Astrocyte (in vitro differentiated cells and primary cell): ENCODE results near the gene P2RY8. TPM values are rescaled to one million over a fixed set of nuclear protein-coding genes. Genes with fewer than 3 reads are reported as not detected.
"Not testable (repeated sequence)": the region's sequence is repeated elsewhere in the genome, so short reads cannot be mapped to it uniquely, and the experiment has no call there.

Experiments used
- DNase-seq: peaks from one replicate; pipeline ENCODE4 v3.0.0-alpha.2; 2010; ENCODE audit warnings: low read depth
- FAIRE-seq: peaks from 2 replicates; lab custom pipeline; 2011; peaks lifted over from hg19 to GRCh38; lab: Jason Lieb, UNC
- H2AFZ ChIP-seq: 2 replicates; pipeline ENCODE4 v1.6.0; 2012; ENCODE audit warnings: low read depth, low read length, inconsistent platforms
- H3K27ac ChIP-seq: 2 replicates; pipeline ENCODE4 v1.5.1; 2011; ENCODE audit warnings: low read depth, low read length, inconsistent platforms
- H3K27me3 ChIP-seq: 2 replicates; pipeline ENCODE4 v1.6.0; 2011; ENCODE audit warnings: low read length, inconsistent platforms; ENCODE audit not compliant: insufficient read depth
- H3K36me3 ChIP-seq: 2 replicates; pipeline ENCODE4 v1.5.1; 2011; ENCODE audit warnings: low read length, inconsistent platforms; ENCODE audit not compliant: insufficient read depth
- H3K4me1 ChIP-seq: 2 replicates; pipeline ENCODE4 v1.5.1; 2011; ENCODE audit warnings: low read length, inconsistent platforms; ENCODE audit not compliant: insufficient read depth
- H3K4me2 ChIP-seq: 2 replicates; pipeline ENCODE4 v1.6.0; 2012; ENCODE audit warnings: low read length, inconsistent platforms
- H3K4me3 ChIP-seq: 2 replicates; pipeline ENCODE4 v1.5.1; 2011; ENCODE audit warnings: low read depth, mild to moderate bottlenecking, low read length, inconsistent platforms; ENCODE audit not compliant: insufficient read depth
- H3K79me2 ChIP-seq: 2 replicates; pipeline ENCODE4 v1.6.0; 2012; ENCODE audit warnings: mild to moderate bottlenecking, low read length, inconsistent platforms; ENCODE audit not compliant: insufficient read depth
- H3K9ac ChIP-seq: 2 replicates; pipeline ENCODE4 v1.6.0; 2012; ENCODE audit warnings: mild to moderate bottlenecking, low read length, inconsistent platforms
- H3K9me3 ChIP-seq: 2 replicates; pipeline ENCODE4 v1.5.1; 2012; ENCODE audit warnings: low read depth, mild to moderate bottlenecking, low read length, inconsistent platforms; ENCODE audit not compliant: insufficient read depth
- H4K20me1 ChIP-seq: 2 replicates; pipeline ENCODE4 v1.6.0; 2012; ENCODE audit warnings: low read length, inconsistent platforms; ENCODE audit not compliant: insufficient read depth
- H3K27ac Mint-ChIP-seq: one replicate; pipeline ENCODE4 v1.8.0; 2021; ENCODE audit warnings: mild to moderate bottlenecking, mixed read lengths; ENCODE audit not compliant: unreplicated experiment
- H3K27me3 Mint-ChIP-seq: one replicate; pipeline ENCODE4 v1.8.0; 2021; ENCODE audit warnings: low read depth, mixed read lengths; ENCODE audit not compliant: unreplicated experiment
- H3K36me3 Mint-ChIP-seq: one replicate; pipeline ENCODE4 v1.8.0; 2021; ENCODE audit warnings: low read depth, mixed read lengths; ENCODE audit not compliant: unreplicated experiment
- H3K4me1 Mint-ChIP-seq: one replicate; pipeline ENCODE4 v1.8.0; 2021; ENCODE audit warnings: low read depth, mixed read lengths; ENCODE audit not compliant: unreplicated experiment
- H3K4me3 Mint-ChIP-seq: one replicate; pipeline ENCODE4 v1.8.0; 2021; ENCODE audit warnings: mild to moderate bottlenecking, moderate library complexity, mixed read lengths; ENCODE audit not compliant: unreplicated experiment
- H3K9me3 Mint-ChIP-seq: one replicate; pipeline ENCODE4 v1.8.0; 2021; ENCODE audit warnings: mild to moderate bottlenecking, mixed read lengths; ENCODE audit not compliant: unreplicated experiment
- CTCF ChIP-seq: IDR thresholded peaks from 2 replicates; pipeline ENCODE4 v1.5.1; 2011; ENCODE audit warnings: low read depth, mild to moderate bottlenecking, inconsistent platforms, low read length, moderate library complexity; ENCODE audit not compliant: insufficient read depth
- EZH2 ChIP-seq: IDR thresholded peaks from 2 replicates; pipeline ENCODE4 v1.6.1; 2012; ENCODE audit warnings: mild to moderate bottlenecking, low read length, inconsistent platforms; ENCODE audit not compliant: insufficient read depth
- total RNA-seq: library from RNA; stranded (reverse); gene quantifications from 2 replicates; pipeline ENCODE4 v1.2.1, GENCODE V29; 2021

P2RY8 gene
- total RNA-seq, 1 donor from 2014 or later = not detected

- Mint-ChIP-seq H3K4me3 (no peak overlapping the region), H3K27ac (no peak overlapping the region), H3K36me3 (peaks cover 4% of the 10 kb centered on the region), H3K4me1 (no peaks in the 10 kb centered on the region), H3K27me3 (peaks cover 5% of the 10 kb centered on the region), H3K9me3 (peaks cover 14% of the 10 kb centered on the region)
- no peaks in the 10 kb centered on the region for H3K36me3 ChIP-seq
- DNase-seq (no peak), FAIRE-seq (no peak)
- peaks cover 3% of the 10 kb centered on the region for H3K9me3 ChIP-seq
- H3K4me2 ChIP-seq = no peak overlapping the region
- no peak overlapping the region for H3K9ac ChIP-seq
- TF ChIP-seq CTCF (no peak), EZH2 (no peak)
- H2AFZ ChIP-seq = no peak overlapping the region
- no peaks in the 10 kb centered on the region for H3K4me1 ChIP-seq
- H3K4me3 ChIP-seq = no peak overlapping the region
- no peaks in the 10 kb centered on the region for H4K20me1 ChIP-seq
- no peaks in the 10 kb centered on the region for H3K27me3 ChIP-seq
- no peak overlapping the region for H3K27ac ChIP-seq
- H3K79me2 ChIP-seq = no peaks in the 10 kb centered on the region
Measured at GRCh38 chrX:1546691-1547251, 9.8 kb upstream of the P2RY8 start.

DNA sequence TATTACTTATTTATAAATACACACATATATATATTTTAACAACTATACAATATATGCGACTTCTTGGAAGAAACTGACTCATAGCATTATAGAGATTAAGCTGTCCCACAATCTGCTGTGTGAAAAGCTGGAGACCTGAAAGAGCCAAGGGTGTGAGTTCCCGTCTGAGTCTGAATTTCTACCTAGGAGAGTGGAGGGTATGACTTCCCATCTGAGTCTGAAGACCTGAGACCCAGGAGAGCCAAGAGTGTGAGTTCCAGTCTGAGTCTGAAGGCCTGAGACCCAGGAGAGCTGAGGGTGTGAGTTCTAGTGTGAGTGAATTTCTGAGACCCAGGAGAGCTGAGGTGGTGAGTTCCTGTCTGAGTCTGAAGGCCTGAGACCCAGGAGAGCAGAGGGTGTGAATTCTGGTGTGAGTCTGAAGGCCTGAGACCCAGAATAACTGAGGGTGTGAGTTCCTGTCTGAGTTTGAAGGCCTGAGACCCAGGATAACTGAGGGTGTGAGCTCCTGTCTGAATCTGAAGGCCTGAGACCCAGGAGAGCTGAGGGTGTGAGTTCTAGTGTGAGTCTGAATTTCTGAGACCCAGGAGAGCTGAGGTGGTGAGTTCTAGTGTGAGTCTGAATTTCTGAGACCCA, 8.9 kb upstream of the P2RY8 start:
- Histone ChIP-seq H3K9me3 (peaks cover 3% of the 10 kb centered on the region), H3K79me2 (no peaks in the 10 kb centered on the region), H3K27me3 (no peaks in the 10 kb centered on the region), H2AFZ (no peak overlapping the region), H3K4me3 (no peak overlapping the region), H3K4me1 (no peaks in the 10 kb centered on the region), H3K4me2 (no peak overlapping the region), H4K20me1 (no peaks in the 10 kb centered on the region), H3K9ac (no peak overlapping the region), H3K36me3 (no peaks in the 10 kb centered on the region), H3K27ac (no peak overlapping the region)
- Mint-ChIP-seq H3K9me3 (peaks cover 14% of the 10 kb centered on the region), H3K36me3 (peaks cover 4% of the 10 kb centered on the region), H3K4me1 (no peaks in the 10 kb centered on the region), H3K27me3 (peaks cover 1% of the 10 kb centered on the region), H3K27ac (no peak overlapping the region), H3K4me3 (no peak overlapping the region)
- no peak for TF ChIP-seq EZH2
- no peak for TF ChIP-seq CTCF
- DNase-seq = no peak
- no peak for FAIRE-seq

DNA sequence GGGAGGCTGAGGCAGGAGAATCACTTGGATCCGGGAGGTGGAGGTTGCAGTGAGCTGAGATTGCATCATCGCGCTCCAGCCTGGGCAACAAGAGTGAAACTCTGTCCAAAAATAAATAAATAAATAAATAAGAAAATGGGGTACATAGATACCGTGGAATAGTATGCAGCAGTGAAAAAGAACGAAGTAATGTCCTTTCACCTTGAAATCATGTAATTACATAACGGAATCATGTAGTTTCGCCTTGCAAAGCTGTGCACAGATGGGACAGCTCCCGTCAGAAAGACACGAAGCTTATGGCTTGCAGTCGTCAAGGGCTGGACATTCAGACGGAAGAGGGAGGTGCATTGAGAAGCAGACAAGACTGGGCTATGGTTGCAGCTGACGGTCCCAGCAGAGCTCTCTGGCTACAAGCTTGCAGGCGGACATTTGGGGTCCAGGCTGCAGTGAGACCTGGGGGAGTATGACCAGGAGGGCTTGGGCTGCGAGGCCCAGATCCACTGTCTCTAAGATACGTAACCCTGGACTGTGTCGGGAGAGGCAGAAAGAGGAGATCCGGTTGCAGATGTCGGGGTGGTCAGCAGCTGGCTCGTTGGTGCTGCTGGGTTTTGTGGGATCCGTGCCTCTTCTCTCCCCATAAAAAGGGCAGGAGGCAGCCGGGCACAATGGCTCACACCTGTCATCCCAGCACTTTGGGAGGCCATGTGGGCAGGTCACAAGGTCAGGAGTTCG, 6.2 kb upstream of the P2RY8 start:
- no peaks in the 10 kb centered on the region for H4K20me1 ChIP-seq
- no peak for DNase-seq
- no peak overlapping the region for H3K27ac Mint-ChIP-seq
- no peak overlapping the region for H3K4me3 Mint-ChIP-seq
- no peaks in the 10 kb centered on the region for H3K36me3 ChIP-seq
- no peak for FAIRE-seq
- H3K27ac ChIP-seq = no peak overlapping the region
- no peak for TF ChIP-seq CTCF
- TF ChIP-seq EZH2 = no peak
- H3K79me2 ChIP-seq = no peaks in the 10 kb centered on the region
- H3K4me3 ChIP-seq = no peak overlapping the region
- peaks cover 4% of the 10 kb centered on the region for H3K36me3 Mint-ChIP-seq
- no peak overlapping the region for H2AFZ ChIP-seq
- H3K4me1 ChIP-seq = no peaks in the 10 kb centered on the region
- no peaks in the 10 kb centered on the region for H3K27me3 Mint-ChIP-seq
- H3K9me3 Mint-ChIP-seq = peaks cover 9% of the 10 kb centered on the region
- H3K4me1 Mint-ChIP-seq = no peaks in the 10 kb centered on the region
- H3K9me3 ChIP-seq = peaks cover 3% of the 10 kb centered on the region
- H3K9ac ChIP-seq = no peak overlapping the region
- no peaks in the 10 kb centered on the region for H3K27me3 ChIP-seq
- no peak overlapping the region for H3K4me2 ChIP-seq

- H3K9ac ChIP-seq, H2AFZ ChIP-seq, H3K4me1 Mint-ChIP-seq, H3K9me3 ChIP-seq, H3K4me1 ChIP-seq, H3K36me3 Mint-ChIP-seq, H3K27ac ChIP-seq, H3K27me3 ChIP-seq, H4K20me1 ChIP-seq, H3K27ac Mint-ChIP-seq, H3K27me3 Mint-ChIP-seq, H3K79me2 ChIP-seq, H3K4me2 ChIP-seq, H3K4me3 Mint-ChIP-seq, H3K9me3 Mint-ChIP-seq, H3K4me3 ChIP-seq, DNase-seq, FAIRE-seq, H3K36me3 ChIP-seq: not testable (repeated sequence)
Measured at GRCh38 chrX:1539146-1539545, 2.2 kb upstream of the P2RY8 start.
